Upper lobe of left lung (tissue), 6 donors: ENCODE results near the gene NFKBIL1. TPM values are rescaled to one million over a fixed set of nuclear protein-coding genes. Genes with fewer than 3 reads are reported as not detected.

Source experiments
- ATAC-seq, 2 donors: fragments of 200-7000 bp; cut with Tn5 transposase; one replicate each; pipeline ENCODE4 v1.9.1; 2022; ENCODE audit warnings: mild to moderate bottlenecking in 2 of 2, moderate library complexity in 2 of 2; ENCODE audit not compliant: low FRiP score in 2 of 2
- DNase-seq, 2 donors: peaks; one replicate each; pipeline ENCODE4 v3.0.0-alpha.2; 2019 to 2020
- H3K27ac ChIP-seq, 4 donors: fragments of 200-600 bp; sonication (generic); one replicate each; pipeline ENCODE4 v1.5.1; 2016 to 2019
- H3K27me3 ChIP-seq, 4 donors: fragments of 200-600 bp; sonication (generic); one replicate each; pipeline ENCODE4 v1.5.1; 2017 to 2019
- H3K36me3 ChIP-seq, 4 donors: fragments of 200-600 bp; sonication (generic); one replicate each; pipeline ENCODE4 v1.5.1; 2016 to 2019
- H3K4me1 ChIP-seq, 4 donors: fragments of 200-600 bp; sonication (generic); one replicate each; pipeline ENCODE4 v1.5.1; 2018 to 2019
- H3K4me3 ChIP-seq, 4 donors: fragments of 200-600 bp; sonication (generic); one replicate each; pipeline ENCODE4 v1.5.1; 2017 to 2019; ENCODE audit warnings: mild to moderate bottlenecking in 2 of 4, moderate library complexity in 1 of 4
- H3K9me3 ChIP-seq, 4 donors: fragments of 200-600 bp; sonication (generic); one replicate each; pipeline ENCODE4 v1.5.1; 2018 to 2019
- CTCF ChIP-seq, 6 experiments: fragments of 450-650 bp in 4 of 6; fragments of 200-600 bp in 2 of 6; sonication (generic) in 2 of 6; IDR thresholded peaks; one replicate each; pipeline ENCODE4 v1.5.1; 2016 to 2019; ENCODE audit warnings: antibody characterized with exemption in 6 of 6
- EP300 ChIP-seq, 4 donors: sonication (generic); formaldehyde crosslinking; IDR thresholded peaks; one replicate each; pipeline ENCODE4 v1.5.1; 2017; ENCODE audit warnings: antibody characterized with exemption in 4 of 4, control low read depth in 2 of 4
- POLR2A ChIP-seq, 4 donors: fragments of 450-650 bp; IDR thresholded peaks; one replicate each; pipeline ENCODE4 v1.5.1; 2016 to 2017; ENCODE audit warnings: antibody characterized with exemption in 4 of 4, mild to moderate bottlenecking in 2 of 4
- POLR2AphosphoS5 ChIP-seq, 2 donors: sonication (generic); formaldehyde crosslinking; IDR thresholded peaks; one replicate each; pipeline ENCODE4 v1.5.1; 2017; ENCODE audit warnings: antibody characterized with exemption in 2 of 2
- WGBS, 2 donors: methylation state at CpG; one replicate each; pipeline ENCODE4 v1.1.5; 2017 to 2018; 5-methylcytosine and 5-hydroxymethylcytosine counted together
- total RNA-seq, 6 donors: library from RNA; depleted of rRNA in 4 of 6; stranded (reverse); fragments of >200 nt in 4 of 6; gene quantifications; one replicate each; pipeline versions ENCODE4 v1.1.0 to v1.2.1, GENCODE V29; 2016 to 2021
- donor health status: DM: no; HTN: no; CAD: no; lungs with moderate emphysema.
- donor health status: DM: no; HTN: yes; CAD: no; lungs with severe emphysema.

Gene NFKBIL1
- total RNA-seq, 6 donors from 2014 or later = 18.2 to 45.1 (median 23.8) TPM

GRCh38 chr6:31559958-31560696, 12.7 kb downstream of the NFKBIL1 start:
- H3K27ac ChIP-seq = peak overlapping the region; percentile 80 to 90 (median 82)
- H3K4me1 ChIP-seq = peaks cover 37 to 42% (median 39%) of the 10 kb centered on the region in 4 donors
- 33 to 46% methylated on average over 7 of the region's 7 CpGs for WGBS, 2 donors
- ATAC-seq (peak; percentile 81 to 86), DNase-seq (peak in 1 of 2 donors; percentile 77)
- no peaks in the 10 kb centered on the region for H3K27me3 ChIP-seq
- peaks cover 0 to 28% (median 18%) of the 10 kb centered on the region in 4 donors for H3K36me3 ChIP-seq
- no peaks in the 10 kb centered on the region for H3K9me3 ChIP-seq
- H3K4me3 ChIP-seq = no peak overlapping the region
- TF ChIP-seq POLR2A (IDR thresholded peaks at IDR 0.05) (no peak), POLR2AphosphoS5 (IDR thresholded peaks at IDR 0.05) (peak; percentile 88 to 93), EP300 (IDR thresholded peaks at IDR 0.05) (peak in 2 of 4 donors; percentile 79 to 85), CTCF (IDR thresholded peaks at IDR 0.05) (no peak)

GRCh38 chr6:31560697-31561058, 13.3 kb downstream of the NFKBIL1 start:
- Histone ChIP-seq H3K9me3 (no peaks in the 10 kb centered on the region), H3K36me3 (peaks cover 0 to 28% (median 18%) of the 10 kb centered on the region in 4 donors), H3K4me3 (no peak overlapping the region), H3K27me3 (no peaks in the 10 kb centered on the region), H3K27ac (peak overlapping the region; percentile 80 to 90 (median 82)), H3K4me1 (peaks cover 37 to 42% (median 39%) of the 10 kb centered on the region in 4 donors)
- TF ChIP-seq EP300 (IDR thresholded peaks at IDR 0.05) = no peak
- no peak for TF ChIP-seq POLR2A (IDR thresholded peaks at IDR 0.05)
- TF ChIP-seq CTCF (IDR thresholded peaks at IDR 0.05) = no peak
- ATAC-seq (no peak), DNase-seq (no peak)

- Histone ChIP-seq H3K27ac (no peak overlapping the region), H3K27me3 (no peaks in the 10 kb centered on the region), H3K9me3 (no peaks in the 10 kb centered on the region), H3K4me3 (no peak overlapping the region), H3K4me1 (peaks cover 0 to 3% (median 0%) of the 10 kb centered on the region in 4 donors), H3K36me3 (no peaks in the 10 kb centered on the region)
- DNase-seq = no peak
- no peak for TF ChIP-seq CTCF (IDR thresholded peaks at IDR 0.05)
- no peak for TF ChIP-seq POLR2A (IDR thresholded peaks at IDR 0.05)
- no peak for TF ChIP-seq EP300 (IDR thresholded peaks at IDR 0.05)
- no peak for TF ChIP-seq POLR2AphosphoS5 (IDR thresholded peaks at IDR 0.05)
- ATAC-seq = no peak
- WGBS, 2 donors = 56 to 62% methylated on average over 9 of the region's 9 CpGs
These were observed 20.3 kb downstream of the NFKBIL1 start for GRCh38 chr6:31567531-31568370.

GRCh38 chr6:31568537-31568961, 21.1 kb downstream of the NFKBIL1 start:
- Histone ChIP-seq H3K36me3 (no peaks in the 10 kb centered on the region), H3K4me3 (no peak overlapping the region), H3K27ac (no peak overlapping the region), H3K4me1 (peaks cover 0 to 3% (median 0%) of the 10 kb centered on the region in 4 donors), H3K9me3 (no peaks in the 10 kb centered on the region), H3K27me3 (no peaks in the 10 kb centered on the region)
- TF ChIP-seq EP300 (IDR thresholded peaks at IDR 0.05) (no peak), CTCF (IDR thresholded peaks at IDR 0.05) (no peak), POLR2AphosphoS5 (IDR thresholded peaks at IDR 0.05) (no peak), POLR2A (IDR thresholded peaks at IDR 0.05) (no peak)
- peak in 1 of 2 donors; percentile 68 for DNase-seq
- WGBS, 2 donors = 43 to 48% methylated on average over 3 of the region's 3 CpGs
- peak in 1 of 2 donors; percentile 81 for ATAC-seq
